ENCODE data around the gene RTKN.
A peak's percentile ranks its signal among the peaks of the same experiment; 100 is the strongest.
"Not testable (repeated sequence)": the region's sequence is repeated elsewhere in the genome, so short reads cannot be mapped to it uniquely, and the experiment has no call there.

The RTKN gene

DNA sequence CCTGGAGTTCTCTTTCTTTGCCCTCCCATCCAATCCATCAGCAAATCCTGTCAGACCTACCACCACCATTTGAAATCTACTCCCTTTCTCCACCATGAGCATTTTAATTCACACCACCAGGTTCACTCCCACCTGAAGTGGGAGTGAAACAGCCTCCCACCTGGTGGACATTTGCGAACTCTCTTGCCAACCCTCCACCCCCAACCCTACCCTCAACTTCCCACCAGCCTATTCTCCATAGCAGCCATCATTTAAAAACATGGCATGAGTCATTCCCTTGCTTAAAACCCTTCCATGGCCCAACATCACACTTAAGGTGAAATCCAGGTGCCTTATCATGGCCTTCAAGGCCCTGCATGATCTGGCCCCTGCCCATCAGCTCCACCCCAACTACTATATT lies 3.5 kb downstream of the RTKN start:
- no peak for DNase-seq (ENCODE audit: low spot score)

DNA sequence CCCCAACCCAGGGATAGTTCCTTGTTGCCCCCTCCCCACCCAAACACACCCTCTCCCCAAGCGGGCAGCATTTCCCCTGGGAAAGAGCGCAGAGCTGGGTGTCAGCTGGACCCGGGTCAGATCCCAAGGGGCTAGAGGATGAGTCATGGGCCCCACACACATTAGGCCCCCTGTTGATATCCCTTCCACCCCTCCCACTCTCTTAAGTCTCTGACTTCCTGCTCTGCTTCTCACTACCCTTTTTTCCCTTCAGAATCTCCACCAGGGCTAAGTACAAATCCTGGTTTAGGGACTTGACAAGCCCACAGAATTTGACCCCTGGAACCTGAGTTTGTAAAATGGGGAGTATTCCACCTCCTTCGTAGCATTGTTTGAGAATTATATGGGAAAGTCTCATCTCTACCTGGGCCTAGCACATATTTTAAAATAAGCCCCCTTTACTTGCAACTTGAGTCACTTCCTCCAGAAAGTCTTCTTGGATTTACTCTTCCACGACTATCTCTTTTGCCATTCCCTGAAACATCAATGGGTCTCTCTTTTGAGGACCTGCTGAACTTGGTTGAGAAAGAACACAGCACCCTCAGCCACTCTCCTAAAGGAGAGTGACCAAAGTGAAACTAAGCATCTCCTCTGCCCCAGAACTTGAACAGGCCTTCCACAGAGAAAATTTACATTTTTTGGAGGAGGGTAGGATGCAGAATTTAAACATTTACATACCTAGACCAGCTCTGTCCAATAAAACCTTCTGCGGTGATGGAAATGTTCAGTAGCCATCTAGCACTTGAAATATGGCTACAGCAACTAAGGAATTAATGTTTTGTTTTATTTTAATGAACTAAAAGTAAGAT lies 4.7 kb downstream of the RTKN start:
- DNase-seq (ENCODE audit: low spot score) = peak; percentile 41

- no peak for DNase-seq (ENCODE audit: low spot score)
Measured at GRCh38 chr2:74436111-74436805, 5.5 kb downstream of the RTKN start.

- DNase-seq (ENCODE audit: low spot score) = no peak
Measured at GRCh38 chr2:74430502-74430901, 11.2 kb downstream of the RTKN start.

DNA sequence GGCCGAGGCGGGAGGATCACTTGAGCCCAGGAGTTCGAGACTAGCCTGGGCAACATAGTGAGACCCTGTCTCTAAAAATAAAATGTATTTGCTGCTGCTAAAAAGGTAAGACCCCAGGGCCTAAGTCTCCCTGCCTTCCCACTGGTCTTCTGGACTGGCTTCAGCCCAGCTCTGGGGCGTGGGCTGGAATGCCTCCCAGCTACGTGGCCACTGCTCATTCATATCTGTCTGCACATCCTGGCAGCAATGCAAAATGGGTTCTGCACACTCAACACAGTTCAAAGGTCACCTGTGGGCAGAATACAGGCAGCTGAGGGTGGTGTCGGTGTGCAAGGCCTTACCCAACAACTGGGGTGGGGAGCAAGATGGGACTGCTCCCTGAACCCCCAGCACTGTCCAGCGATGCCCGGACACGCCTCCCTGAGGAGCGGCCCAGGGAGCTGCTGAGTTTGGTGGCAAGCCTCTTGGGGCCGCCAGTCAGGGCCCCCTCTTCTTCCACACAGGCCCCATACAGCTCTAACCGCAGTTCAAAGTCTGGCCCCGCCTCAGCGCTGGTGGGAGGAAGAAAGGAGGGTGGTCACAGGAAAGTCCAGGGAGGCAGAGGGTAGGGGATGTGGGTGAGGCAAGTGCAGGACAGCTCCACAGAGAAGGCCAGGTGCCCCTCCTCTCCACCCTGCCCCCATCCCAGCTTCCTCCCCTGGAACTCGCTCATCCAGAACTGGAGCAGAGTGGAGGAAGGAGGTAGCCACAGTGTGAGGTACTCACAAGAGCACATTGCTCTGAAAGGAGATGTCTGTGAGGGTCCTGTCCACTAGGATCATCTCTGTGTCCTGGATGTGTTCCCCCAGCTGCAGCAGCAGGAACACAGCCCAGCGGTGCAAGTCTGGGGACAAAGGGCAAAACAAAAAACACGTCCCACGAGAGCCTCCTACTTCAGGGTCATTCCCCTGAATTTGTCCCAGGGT lies 12.0 kb downstream of the RTKN start:
- DNase-seq (ENCODE audit: low spot score) = no peak

GRCh38 chr2:74428675-74429074 lies 13.1 kb downstream of the RTKN start:
- DNase-seq (ENCODE audit: low spot score) = no peak

DNA sequence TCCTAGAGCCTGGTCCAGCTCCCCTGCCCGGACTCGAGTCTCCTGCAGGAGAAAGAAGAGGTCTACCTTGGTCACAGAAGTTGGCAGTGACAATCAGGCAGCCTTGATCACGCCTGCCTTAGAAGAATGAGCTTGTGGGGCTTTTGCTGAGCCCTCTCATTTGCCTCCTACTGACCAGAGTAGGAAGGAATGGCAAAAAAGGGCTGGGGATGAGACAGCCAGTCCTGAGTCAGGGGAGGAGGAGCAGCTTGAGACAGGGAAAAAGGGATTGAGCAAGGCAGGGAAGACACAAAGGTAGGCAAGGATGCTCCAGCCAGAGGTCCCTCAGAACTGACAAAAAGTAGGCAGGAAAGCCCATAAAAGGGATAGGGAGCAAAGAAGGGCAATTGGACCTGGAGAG lies 14.2 kb downstream of the RTKN start:
- DNase-seq (ENCODE audit: low spot score) = no peak

DNA sequence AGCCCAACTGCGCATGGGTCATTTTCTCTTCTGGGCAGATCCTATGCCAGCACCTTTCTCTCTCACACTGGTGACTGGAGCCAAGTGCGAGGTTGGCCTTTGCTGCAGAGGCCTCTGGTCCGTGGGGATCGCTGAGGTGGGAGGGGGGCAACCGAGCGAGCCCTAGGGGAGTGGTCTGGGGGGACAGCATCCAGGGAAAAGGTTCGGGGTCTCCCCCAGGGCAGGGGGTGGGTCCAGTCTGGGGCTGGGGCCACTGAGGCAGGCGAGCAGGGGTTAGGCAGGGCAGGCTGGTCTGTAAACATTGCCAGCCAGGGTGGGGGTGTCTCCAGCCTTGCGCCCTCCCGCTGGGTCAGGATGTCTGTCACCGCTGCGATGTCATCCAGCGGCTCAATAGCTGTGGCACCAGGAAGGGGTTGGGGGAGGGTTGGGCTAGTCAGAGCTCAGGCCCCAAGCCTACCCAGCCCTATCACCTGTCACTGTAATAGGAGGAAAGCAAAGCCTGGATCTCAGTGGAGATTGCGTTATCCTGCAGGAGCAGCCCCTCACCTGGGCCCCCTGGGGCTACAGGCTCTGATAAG lies 15.5 kb downstream of the RTKN start:
- DNase-seq (ENCODE audit: low spot score) = no peak

GRCh38 chr2:74425523-74425922 lies 16.2 kb downstream of the RTKN start:
- DNase-seq (ENCODE audit: low spot score) = no peak

DNA sequence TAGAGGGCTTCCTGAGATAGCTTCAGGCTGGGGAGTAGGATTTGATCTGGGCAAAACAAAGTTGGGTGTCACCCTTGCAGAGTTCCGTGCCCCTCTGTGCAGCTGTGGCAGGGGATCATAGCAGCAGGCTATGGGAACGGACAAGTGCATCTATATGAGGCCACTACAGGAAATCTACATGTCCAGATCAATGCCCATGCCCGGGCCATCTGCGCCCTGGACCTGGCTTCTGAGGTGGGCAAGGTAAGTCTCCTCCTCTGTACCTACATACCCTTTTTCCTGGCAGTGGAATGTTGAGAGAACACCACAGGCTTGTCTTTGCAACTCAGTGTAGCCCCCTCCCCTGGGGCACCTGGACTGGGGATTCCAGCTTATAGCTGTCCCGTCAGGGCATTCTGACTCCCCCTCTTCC lies 16.7 kb downstream of the RTKN start:
- DNase-seq (ENCODE audit: low spot score) = no peak

DNA sequence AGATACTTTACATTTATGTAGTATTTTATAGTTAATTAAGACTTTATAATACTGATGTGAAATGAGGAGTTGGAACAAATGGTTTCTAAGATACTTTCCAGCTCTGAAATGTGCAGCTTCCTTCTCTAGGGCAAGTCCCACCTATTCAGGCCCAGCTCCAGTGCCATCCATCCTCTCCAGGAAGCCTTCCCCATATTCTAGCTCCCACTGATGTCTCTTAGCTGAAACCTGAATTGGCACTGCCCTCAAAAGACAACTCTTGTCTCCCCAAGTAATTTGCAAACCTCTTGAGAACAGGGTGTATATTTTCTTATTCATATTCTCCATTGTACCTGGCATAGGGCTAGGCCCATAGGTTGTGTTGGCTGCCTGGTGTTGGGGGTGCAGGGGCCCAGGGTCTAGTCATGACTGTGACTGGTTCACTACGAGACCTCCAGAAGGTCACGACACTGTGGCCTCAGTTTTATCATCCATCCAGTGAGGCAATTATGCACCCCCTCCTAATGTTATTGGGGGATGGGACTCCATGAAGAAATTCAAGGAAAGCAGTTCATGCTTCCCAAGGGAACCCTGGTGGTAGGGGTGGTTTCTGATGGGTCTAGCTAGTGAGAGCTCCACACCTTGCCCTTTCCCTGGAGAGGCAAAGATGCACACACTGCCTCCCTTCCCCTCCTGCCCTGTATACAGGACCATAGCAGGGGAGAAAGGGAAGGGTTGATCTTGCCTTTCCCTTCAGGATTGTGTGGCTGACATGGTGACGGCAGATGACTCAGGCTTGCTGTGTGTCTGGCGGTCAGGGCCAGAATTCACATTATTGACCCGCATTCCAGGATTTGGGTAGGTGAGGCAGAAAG lies 17.4 kb downstream of the RTKN start:
- no peak for DNase-seq (ENCODE audit: low spot score)

- no peak for DNase-seq (ENCODE audit: low spot score)
Measured at GRCh38 chr2:74423231-74424095, 18.3 kb downstream of the RTKN start.

- peak; percentile 98 for DNase-seq (ENCODE audit: low spot score)
Measured at GRCh38 chr2:74421221-74421870, 20.4 kb downstream of the RTKN start, which contains the start of the genes C2orf81 and WDR54. C2orf81 (minus strand) TSS chr2:74421619; CDS start chr2:74421560, 59 bp downstream. WDR54 (plus strand) TSS chr2:74421730; CDS start chr2:74422154, 424 bp downstream.

- not testable (repeated sequence) for DNase-seq (ENCODE audit: low spot score)
Measured at GRCh38 chr2:74420443-74421103, 21.2 kb downstream of the RTKN start.

GRCh38 chr2:74420006-74420405 lies 21.7 kb downstream of the RTKN start:
- DNase-seq (ENCODE audit: low spot score) = no peak

DNA sequence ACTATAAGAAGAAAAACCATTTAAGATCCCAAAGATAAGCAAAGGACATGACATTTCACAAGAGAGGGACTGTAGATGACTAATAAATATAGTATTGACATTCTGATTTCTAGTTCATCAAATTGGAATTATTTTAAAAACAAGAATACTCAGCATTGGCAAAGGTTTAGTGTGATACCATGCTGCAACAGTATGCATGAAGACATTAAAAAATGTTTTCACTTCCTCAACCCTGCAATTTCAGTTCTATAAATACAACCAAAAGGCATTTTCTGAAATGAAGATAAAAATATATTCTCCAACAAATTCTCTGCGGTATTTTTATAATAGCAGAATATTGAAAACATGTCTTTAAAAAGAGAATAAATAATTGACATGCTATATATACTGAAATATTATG lies 22.4 kb downstream of the RTKN start:
- no peak for DNase-seq (ENCODE audit: low spot score)

DNA sequence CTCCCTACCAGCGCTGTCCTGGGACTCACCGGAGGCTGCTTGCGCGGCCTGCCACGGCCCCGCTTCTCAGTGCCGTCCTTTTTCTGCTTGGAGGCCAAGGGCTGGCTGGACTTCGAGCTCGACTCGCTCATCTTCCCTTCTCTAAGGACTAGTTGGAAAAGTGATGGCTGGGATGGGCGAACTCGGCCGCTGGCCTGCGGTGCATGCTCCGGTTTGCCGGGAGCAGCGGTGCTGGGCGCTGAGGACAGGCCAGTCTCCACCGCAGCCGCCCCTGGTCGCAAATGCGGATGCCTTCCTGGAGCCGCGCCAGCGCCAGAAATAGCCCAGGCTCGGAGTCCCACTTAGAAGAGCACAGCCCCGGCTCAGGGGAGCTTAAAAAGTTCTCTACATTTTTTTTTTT lies 23.4 kb downstream of the RTKN start:
- DNase-seq (ENCODE audit: low spot score) = no peak

GRCh38 chr2:74417763-74418162 lies 24.0 kb downstream of the RTKN start:
- no peak for DNase-seq (ENCODE audit: low spot score)

GRCh38 chr2:74417197-74417596 lies 24.5 kb downstream of the RTKN start:
- no peak for DNase-seq (ENCODE audit: low spot score)
